ENCODE results near the gene HOMER1. TPM values are rescaled to one million over a fixed set of nuclear protein-coding genes. Genes with fewer than 3 reads are reported as not detected.

Gene HOMER1
- polyA plus RNA-seq, 1 donor from 2014 or later: 30.6 TPM

DNA sequence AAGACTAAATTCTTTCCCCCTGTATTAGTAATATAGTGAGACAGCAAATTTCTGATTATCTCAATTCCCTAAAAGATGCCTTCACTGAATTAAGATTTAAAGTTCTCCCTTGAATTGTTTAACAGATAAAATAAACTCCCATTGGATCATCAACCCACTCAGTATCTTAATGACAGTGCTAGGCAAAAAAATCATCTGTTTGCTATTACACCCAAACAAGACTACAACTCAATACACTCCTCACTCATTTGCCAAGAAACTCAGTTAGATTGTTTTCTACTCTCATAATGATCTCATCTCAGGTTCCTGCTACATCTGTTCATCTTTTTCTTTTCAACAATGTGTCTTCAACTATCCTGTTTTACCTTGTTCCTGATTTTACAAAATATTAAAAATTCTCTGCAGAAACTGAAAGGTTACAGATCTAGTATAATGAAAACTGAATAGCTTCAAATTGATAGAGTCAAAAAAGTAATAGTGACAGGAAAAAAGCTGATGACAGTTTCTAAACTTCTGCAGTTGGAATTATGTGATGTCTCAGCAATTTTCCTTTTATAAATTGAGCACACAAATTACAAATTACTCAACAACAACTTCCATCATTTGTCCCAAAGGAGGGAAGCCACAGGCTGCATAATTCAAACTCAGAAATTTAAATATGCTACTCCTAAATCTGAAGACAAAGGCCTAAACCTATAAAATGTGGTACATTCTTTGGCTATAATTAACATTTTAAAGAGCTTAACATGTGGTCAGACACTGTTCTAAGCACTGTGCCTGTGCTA, 39.4 kb downstream of the HOMER1 start:
- Histone ChIP-seq H3K79me2 (replicated peaks; ENCODE audit: insufficient read depth, low read length) (peaks cover 10% of the 10 kb centered on the region), H4K20me1 (ENCODE audit: insufficient read depth) (no peaks in the 10 kb centered on the region), H3K4me3 (ENCODE audit: low read length) (no peak overlapping the region), H3K9ac (ENCODE audit: low read length) (no peak overlapping the region), H3F3A (ENCODE audit: insufficient read depth, low read length, poor library complexity, severe bottlenecking) (no peaks in the 10 kb centered on the region), H3K9me3 (ENCODE audit: low read length) (no peaks in the 10 kb centered on the region), H3K4me2 (ENCODE audit: low read length) (no peak overlapping the region), H3K9me2 (ENCODE audit: insufficient read depth, low read length) (no peaks in the 10 kb centered on the region), H3K27ac (ENCODE audit: low read length) (no peak overlapping the region), H2AFZ (ENCODE audit: low read depth, low read length) (no peak overlapping the region), H3K27me3 (ENCODE audit: insufficient read depth, low read depth, low read length) (no peaks in the 10 kb centered on the region), H3K36me3 (ENCODE audit: insufficient read depth, low read length) (no peaks in the 10 kb centered on the region)
- TF ChIP-seq SMC3 (conservative IDR thresholded peaks at IDR 0.05; ENCODE audit: poor library complexity) (no peak), TAF1 (IDR thresholded peaks at IDR 0.05; ENCODE audit: low read depth) (no peak), EZH2 (IDR thresholded peaks at IDR 0.05; ENCODE audit: borderline replicate concordance, insufficient read depth, low read length, poor library complexity, severe bottlenecking) (no peak), EP300 (conservative IDR thresholded peaks at IDR 0.05; ENCODE audit: poor library complexity, severe bottlenecking) (no peak), POLR2AphosphoS5 (IDR thresholded peaks at IDR 0.05) (no peak), MXI1 (conservative IDR thresholded peaks at IDR 0.05; ENCODE audit: poor library complexity, severe bottlenecking) (no peak), RAD21 (conservative IDR thresholded peaks at IDR 0.05) (no peak)
- TF ChIP-seq, protein P1, sequence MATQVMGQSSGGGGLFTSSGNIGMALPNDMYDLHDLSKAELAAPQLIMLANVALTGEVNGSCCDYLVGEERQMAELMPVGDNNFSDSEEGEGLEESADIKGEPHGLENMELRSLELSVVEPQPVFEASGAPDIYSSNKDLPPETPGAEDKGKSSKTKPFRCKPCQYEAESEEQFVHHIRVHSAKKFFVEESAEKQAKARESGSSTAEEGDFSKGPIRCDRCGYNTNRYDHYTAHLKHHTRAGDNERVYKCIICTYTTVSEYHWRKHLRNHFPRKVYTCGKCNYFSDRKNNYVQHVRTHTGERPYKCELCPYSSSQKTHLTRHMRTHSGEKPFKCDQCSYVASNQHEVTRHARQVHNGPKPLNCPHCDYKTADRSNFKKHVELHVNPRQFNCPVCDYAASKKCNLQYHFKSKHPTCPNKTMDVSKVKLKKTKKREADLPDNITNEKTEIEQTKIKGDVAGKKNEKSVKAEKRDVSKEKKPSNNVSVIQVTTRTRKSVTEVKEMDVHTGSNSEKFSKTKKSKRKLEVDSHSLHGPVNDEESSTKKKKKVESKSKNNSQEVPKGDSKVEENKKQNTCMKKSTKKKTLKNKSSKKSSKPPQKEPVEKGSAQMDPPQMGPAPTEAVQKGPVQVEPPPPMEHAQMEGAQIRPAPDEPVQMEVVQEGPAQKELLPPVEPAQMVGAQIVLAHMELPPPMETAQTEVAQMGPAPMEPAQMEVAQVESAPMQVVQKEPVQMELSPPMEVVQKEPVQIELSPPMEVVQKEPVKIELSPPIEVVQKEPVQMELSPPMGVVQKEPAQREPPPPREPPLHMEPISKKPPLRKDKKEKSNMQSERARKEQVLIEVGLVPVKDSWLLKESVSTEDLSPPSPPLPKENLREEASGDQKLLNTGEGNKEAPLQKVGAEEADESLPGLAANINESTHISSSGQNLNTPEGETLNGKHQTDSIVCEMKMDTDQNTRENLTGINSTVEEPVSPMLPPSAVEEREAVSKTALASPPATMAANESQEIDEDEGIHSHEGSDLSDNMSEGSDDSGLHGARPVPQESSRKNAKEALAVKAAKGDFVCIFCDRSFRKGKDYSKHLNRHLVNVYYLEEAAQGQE (IDR thresholded peaks at IDR 0.05; ENCODE audit: borderline replicate concordance): no peak
- TF ChIP-seq, protein P2, sequence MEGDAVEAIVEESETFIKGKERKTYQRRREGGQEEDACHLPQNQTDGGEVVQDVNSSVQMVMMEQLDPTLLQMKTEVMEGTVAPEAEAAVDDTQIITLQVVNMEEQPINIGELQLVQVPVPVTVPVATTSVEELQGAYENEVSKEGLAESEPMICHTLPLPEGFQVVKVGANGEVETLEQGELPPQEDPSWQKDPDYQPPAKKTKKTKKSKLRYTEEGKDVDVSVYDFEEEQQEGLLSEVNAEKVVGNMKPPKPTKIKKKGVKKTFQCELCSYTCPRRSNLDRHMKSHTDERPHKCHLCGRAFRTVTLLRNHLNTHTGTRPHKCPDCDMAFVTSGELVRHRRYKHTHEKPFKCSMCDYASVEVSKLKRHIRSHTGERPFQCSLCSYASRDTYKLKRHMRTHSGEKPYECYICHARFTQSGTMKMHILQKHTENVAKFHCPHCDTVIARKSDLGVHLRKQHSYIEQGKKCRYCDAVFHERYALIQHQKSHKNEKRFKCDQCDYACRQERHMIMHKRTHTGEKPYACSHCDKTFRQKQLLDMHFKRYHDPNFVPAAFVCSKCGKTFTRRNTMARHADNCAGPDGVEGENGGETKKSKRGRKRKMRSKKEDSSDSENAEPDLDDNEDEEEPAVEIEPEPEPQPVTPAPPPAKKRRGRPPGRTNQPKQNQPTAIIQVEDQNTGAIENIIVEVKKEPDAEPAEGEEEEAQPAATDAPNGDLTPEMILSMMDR (IDR thresholded peaks at IDR 0.05; ENCODE audit: poor library complexity, severe bottlenecking): no peak

DNA sequence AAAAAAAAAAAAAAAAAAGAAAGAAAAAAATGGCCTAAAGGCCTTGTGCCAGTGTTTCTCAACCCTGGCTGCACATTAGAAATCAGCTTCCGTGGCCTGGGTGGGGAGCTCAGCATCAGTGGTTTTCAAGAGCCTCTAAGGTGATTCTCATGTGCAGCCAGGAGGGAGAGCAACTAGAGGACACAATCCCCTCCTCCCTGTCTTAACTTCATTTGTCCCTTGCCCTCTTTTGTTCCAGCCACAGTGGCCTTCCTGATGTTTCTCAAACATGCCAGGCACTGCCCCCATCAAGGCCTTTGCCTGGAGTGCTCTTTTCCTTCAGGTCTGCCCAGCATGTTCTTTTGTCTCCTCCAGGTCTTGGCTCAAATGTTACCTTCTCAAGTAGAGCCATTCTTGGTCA, 42.4 kb downstream of the HOMER1 start:
- H3K4me3 ChIP-seq (ENCODE audit: low read length): no peak overlapping the region
- TF ChIP-seq POLR2AphosphoS5 (IDR thresholded peaks at IDR 0.05) (no peak), MXI1 (conservative IDR thresholded peaks at IDR 0.05; ENCODE audit: poor library complexity, severe bottlenecking) (no peak), SMC3 (conservative IDR thresholded peaks at IDR 0.05; ENCODE audit: poor library complexity) (no peak), EZH2 (IDR thresholded peaks at IDR 0.05; ENCODE audit: borderline replicate concordance, insufficient read depth, low read length, poor library complexity, severe bottlenecking) (no peak), EP300 (conservative IDR thresholded peaks at IDR 0.05; ENCODE audit: poor library complexity, severe bottlenecking) (no peak), RAD21 (conservative IDR thresholded peaks at IDR 0.05) (no peak), TAF1 (IDR thresholded peaks at IDR 0.05; ENCODE audit: low read depth) (no peak)
- TF ChIP-seq, protein P1 (IDR thresholded peaks at IDR 0.05; ENCODE audit: borderline replicate concordance): no peak
- TF ChIP-seq, protein P2 (IDR thresholded peaks at IDR 0.05; ENCODE audit: poor library complexity, severe bottlenecking): no peak
- no peak overlapping the region for H3K4me2 ChIP-seq (ENCODE audit: low read length)
- no peak overlapping the region for H3K27ac ChIP-seq (ENCODE audit: low read length)
- H3K36me3 ChIP-seq (ENCODE audit: insufficient read depth, low read length): no peaks in the 10 kb centered on the region
- H3K9me2 ChIP-seq (ENCODE audit: insufficient read depth, low read length): no peaks in the 10 kb centered on the region
- H3K79me2 ChIP-seq (replicated peaks; ENCODE audit: insufficient read depth, low read length): peaks cover 10% of the 10 kb centered on the region
- no peaks in the 10 kb centered on the region for H3K27me3 ChIP-seq (ENCODE audit: insufficient read depth, low read depth, low read length)
- no peaks in the 10 kb centered on the region for H3K9me3 ChIP-seq (ENCODE audit: low read length)
- H3F3A ChIP-seq (ENCODE audit: insufficient read depth, low read length, poor library complexity, severe bottlenecking): no peaks in the 10 kb centered on the region
- H3K9ac ChIP-seq (ENCODE audit: low read length): no peak overlapping the region
- H2AFZ ChIP-seq (ENCODE audit: low read depth, low read length): no peak overlapping the region
- H4K20me1 ChIP-seq (ENCODE audit: insufficient read depth): no peaks in the 10 kb centered on the region

Data from neural cell (in vitro differentiated cells).